ENCODE measurements around the gene HECA. TPM values are rescaled to one million over a fixed set of nuclear protein-coding genes. Genes with fewer than 3 reads are reported as not detected.

The HECA gene, protein sequence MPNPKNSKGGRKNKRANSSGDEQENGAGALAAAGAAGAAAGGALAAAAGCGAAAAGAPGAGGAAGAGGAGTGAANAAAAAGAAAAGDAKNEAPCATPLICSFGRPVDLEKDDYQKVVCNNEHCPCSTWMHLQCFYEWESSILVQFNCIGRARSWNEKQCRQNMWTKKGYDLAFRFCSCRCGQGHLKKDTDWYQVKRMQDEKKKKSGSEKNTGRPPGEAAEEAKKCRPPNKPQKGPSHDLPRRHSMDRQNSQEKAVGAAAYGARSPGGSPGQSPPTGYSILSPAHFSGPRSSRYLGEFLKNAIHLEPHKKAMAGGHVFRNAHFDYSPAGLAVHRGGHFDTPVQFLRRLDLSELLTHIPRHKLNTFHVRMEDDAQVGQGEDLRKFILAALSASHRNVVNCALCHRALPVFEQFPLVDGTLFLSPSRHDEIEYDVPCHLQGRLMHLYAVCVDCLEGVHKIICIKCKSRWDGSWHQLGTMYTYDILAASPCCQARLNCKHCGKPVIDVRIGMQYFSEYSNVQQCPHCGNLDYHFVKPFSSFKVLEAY
- 10 to 100 TPM; 18.0 to 41.1 TPM for total RNA-seq

DNA sequence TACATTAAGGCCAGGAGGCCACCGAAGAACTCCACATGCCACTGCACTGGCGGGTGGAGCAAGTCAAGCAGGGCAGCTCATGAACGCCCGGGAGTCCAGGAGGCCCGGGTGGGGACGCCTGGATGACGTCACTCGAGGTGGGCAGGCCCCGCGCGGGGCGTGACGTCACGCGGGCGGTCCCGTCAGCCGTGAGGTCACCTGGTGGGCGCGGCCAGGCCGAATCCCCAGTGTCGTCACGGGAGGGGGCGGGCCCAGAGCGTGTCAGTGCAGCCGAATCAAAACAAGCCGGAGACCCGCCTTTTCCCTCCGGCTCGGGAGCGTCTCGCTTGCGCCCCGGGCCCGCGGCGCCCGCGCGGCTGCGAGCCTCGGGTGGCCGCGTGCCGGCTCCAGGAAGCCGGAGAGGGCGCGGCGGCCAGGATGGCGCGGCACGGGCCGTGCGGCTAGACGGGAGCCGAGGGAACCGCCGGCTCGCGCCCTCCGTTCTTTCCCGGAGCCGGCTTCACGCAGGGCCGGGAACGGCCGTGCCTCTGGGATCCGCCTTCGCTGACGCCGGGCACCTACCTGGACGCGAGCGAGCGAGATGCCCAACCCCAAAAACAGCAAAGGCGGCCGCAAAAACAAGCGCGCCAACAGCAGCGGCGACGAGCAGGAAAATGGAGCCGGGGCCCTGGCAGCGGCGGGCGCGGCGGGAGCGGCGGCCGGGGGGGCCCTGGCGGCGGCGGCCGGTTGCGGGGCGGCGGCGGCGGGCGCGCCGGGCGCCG, at the start of gene HECA:
TSS of gene HECA (plus strand) at position 264 of the 761 bp plus-strand sequence. CDS start at position 581, 317 bp downstream.
- Histone ChIP-seq H3K4me3 (peak within 1 kb of the TSS; percentile 83), H3K9me3 (no peaks in the 10 kb centered on the region), H3K27me3 (no peaks in the 10 kb centered on the region), H3K36me3 (no peaks in the 10 kb centered on the region), H3K9ac (ENCODE audit: low read depth in 2 of 2, low read length in 2 of 2) (peak within 1 kb of the TSS; percentile 91 to 99), H3K27ac (peak within 1 kb of the TSS; percentile 93), H3K4me1 (no peaks in the 10 kb centered on the region)
- DNase-seq, result peak; percentile 99
- TF ChIP-seq, protein P1, sequence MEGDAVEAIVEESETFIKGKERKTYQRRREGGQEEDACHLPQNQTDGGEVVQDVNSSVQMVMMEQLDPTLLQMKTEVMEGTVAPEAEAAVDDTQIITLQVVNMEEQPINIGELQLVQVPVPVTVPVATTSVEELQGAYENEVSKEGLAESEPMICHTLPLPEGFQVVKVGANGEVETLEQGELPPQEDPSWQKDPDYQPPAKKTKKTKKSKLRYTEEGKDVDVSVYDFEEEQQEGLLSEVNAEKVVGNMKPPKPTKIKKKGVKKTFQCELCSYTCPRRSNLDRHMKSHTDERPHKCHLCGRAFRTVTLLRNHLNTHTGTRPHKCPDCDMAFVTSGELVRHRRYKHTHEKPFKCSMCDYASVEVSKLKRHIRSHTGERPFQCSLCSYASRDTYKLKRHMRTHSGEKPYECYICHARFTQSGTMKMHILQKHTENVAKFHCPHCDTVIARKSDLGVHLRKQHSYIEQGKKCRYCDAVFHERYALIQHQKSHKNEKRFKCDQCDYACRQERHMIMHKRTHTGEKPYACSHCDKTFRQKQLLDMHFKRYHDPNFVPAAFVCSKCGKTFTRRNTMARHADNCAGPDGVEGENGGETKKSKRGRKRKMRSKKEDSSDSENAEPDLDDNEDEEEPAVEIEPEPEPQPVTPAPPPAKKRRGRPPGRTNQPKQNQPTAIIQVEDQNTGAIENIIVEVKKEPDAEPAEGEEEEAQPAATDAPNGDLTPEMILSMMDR (IDR thresholded peaks at IDR 0.05), result no peak
- intact Hi-C loops (cut with DNase I), result no loop called here

DNA sequence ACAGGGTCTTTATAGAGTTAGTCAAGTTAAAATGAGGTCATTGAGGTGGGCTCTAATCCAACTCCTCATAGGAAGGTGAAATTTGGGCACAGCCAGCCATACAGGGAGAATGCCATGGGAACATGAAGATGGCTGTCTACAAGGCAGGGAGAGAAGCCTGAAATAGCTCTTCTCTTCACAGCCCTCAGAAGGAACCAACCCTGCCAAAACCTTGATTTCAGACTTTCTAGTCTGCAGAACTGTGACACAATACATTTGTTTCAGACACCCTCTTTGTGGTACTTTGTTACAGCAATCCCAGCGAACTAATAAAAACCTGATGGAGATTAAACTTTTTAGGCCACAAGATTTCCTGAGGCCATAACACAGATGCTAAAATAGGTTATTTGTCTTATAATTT, 43.1 kb upstream of the HECA start:
- no peaks in the 10 kb centered on the region for H3K27me3 ChIP-seq
- H3K27ac ChIP-seq, result no peak overlapping the region
- H3K36me3 ChIP-seq, result no peaks in the 10 kb centered on the region
- intact Hi-C loops (cut with DNase I), result no loop called here
- H3K4me3 ChIP-seq, result no peak overlapping the region
- no peaks in the 10 kb centered on the region for H3K4me1 ChIP-seq
- no peaks in the 10 kb centered on the region for H3K9me3 ChIP-seq
- no peak overlapping the region for H3K9ac ChIP-seq (ENCODE audit: low read depth in 2 of 2, low read length in 2 of 2)
- TF ChIP-seq, protein P1 (IDR thresholded peaks at IDR 0.05), result no peak
- no peak for DNase-seq

DNA sequence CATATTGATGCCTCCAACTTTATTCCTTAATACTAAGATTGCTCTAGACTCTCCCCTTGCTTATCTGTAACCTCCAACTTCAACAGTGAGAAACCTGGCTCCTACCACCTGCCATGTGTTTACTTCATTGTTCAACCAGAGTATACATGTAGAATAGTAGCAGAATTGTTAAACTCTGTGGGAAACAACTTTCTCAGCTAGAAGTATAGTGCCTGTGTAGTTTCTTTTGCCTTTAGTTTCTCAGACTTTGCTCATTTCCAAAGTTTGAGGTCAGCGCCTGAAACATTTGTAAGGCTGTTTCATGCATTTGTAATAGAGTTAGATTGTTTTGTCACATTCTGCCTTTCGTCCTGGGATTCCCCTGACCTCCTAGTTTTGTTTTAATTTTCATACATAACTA, 34.9 kb upstream of the HECA start:
- intact Hi-C loops (cut with DNase I), result no loop called here
- Histone ChIP-seq H3K36me3 (no peaks in the 10 kb centered on the region), H3K9ac (ENCODE audit: low read depth in 2 of 2, low read length in 2 of 2) (no peak overlapping the region), H3K27me3 (no peaks in the 10 kb centered on the region), H3K4me3 (no peak overlapping the region), H3K4me1 (no peaks in the 10 kb centered on the region), H3K9me3 (no peaks in the 10 kb centered on the region), H3K27ac (no peak overlapping the region)
- DNase-seq, result no peak
- TF ChIP-seq, protein P1 (IDR thresholded peaks at IDR 0.05), result no peak

DNA sequence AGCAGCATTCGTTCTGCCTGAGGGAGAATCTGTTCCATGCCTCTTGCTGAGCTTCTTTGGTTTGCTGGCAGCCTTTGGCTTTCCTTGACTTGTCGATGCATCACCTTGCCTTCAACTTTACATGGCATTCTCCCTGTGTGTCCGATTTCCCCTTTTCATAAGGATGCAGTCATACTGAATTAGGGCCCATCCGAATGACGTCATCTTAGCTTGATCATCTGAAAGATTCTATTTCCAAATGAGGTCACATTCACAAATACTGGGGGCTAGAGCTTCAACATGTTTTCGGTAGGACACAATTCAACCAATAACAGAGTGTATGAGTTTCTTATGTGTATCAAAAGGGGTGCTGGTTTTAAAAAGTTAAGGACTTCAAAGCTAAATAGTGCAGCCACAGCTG, 27.8 kb upstream of the HECA start:
- H3K27me3 ChIP-seq, result no peaks in the 10 kb centered on the region
- H3K9ac ChIP-seq (ENCODE audit: low read depth in 2 of 2, low read length in 2 of 2), result no peak overlapping the region
- TF ChIP-seq, protein P1 (IDR thresholded peaks at IDR 0.05), result no peak
- H3K27ac ChIP-seq, result no peak overlapping the region
- H3K36me3 ChIP-seq, result no peaks in the 10 kb centered on the region
- H3K4me3 ChIP-seq, result no peak overlapping the region
- DNase-seq, result no peak
- H3K9me3 ChIP-seq, result no peaks in the 10 kb centered on the region
- intact Hi-C loops (cut with DNase I), result no loop called here
- no peaks in the 10 kb centered on the region for H3K4me1 ChIP-seq

DNA sequence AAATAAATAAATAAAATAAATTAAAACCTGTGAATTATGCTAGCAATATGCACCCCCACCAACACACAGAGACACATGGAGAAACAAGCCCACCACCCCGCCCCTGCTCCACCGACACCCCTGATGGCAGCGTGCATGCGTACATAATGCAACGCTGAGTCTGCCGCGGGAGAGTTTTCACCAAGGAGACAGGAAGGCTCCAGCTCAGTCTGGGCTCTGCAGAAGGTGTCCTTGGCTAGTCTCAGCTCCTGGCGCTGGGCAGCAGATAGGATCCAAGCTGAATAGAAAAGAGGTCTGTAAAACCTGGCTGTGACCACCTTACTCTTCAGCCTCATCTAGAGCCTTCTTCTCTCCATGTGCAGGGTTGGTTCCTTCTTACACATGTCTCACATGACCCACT, 26.5 kb upstream of the HECA start:
- DNase-seq, result no peak
- Histone ChIP-seq H3K27me3 (no peaks in the 10 kb centered on the region), H3K4me1 (no peaks in the 10 kb centered on the region), H3K9me3 (no peaks in the 10 kb centered on the region), H3K9ac (ENCODE audit: low read depth in 2 of 2, low read length in 2 of 2) (no peak overlapping the region), H3K36me3 (no peaks in the 10 kb centered on the region), H3K4me3 (no peak overlapping the region), H3K27ac (no peak overlapping the region)
- TF ChIP-seq, protein P1 (IDR thresholded peaks at IDR 0.05), result no peak
- intact Hi-C loops (cut with DNase I), result no loop called here

Measured in colonic mucosa (tissue), 4 donors.